HEK293 (cell line): ENCODE results near the gene RNF40.

Source experiments
- EGR2 ChIP-seq: fragments of 450-650 bp; formaldehyde crosslinking; IDR thresholded peaks from 2 replicates; pipeline ENCODE4 v1.5.1; 2016; ENCODE audit warnings: low read depth, missing biosample characterization, missing genetic modification characterization
- GLI2 ChIP-seq: fragments of 450-650 bp; formaldehyde crosslinking; IDR thresholded peaks from 2 replicates; pipeline ENCODE4; 2017; ENCODE audit warnings: missing biosample characterization, missing genetic modification characterization, low read depth, borderline replicate concordance
- HOXC10 ChIP-seq: sonication (generic); formaldehyde crosslinking; IDR thresholded peaks from 2 replicates; pipeline ENCODE4 v1.8.1; 2023; ENCODE audit warnings: mild to moderate bottlenecking, missing genetic modification reagents
- IKZF3 ChIP-seq: fragments of 450-650 bp; IDR thresholded peaks from 2 replicates; pipeline ENCODE4 v1.5.0; 2018; ENCODE audit warnings: missing biosample characterization, mild to moderate bottlenecking, missing genetic modification characterization, moderate library complexity
- KLF1 ChIP-seq: fragments of 450-650 bp; formaldehyde crosslinking; IDR thresholded peaks from 2 replicates; pipeline ENCODE4 v1.5.1; 2016; ENCODE audit warnings: missing biosample characterization, missing genetic modification characterization
- KLF7 ChIP-seq: fragments of 450-650 bp; formaldehyde crosslinking; IDR thresholded peaks from 2 replicates; pipeline ENCODE4 v1.5.1; 2016; ENCODE audit warnings: missing biosample characterization, missing genetic modification characterization, borderline replicate concordance
- MZF1 ChIP-seq: fragments of 450-650 bp; formaldehyde crosslinking; IDR thresholded peaks from 2 replicates; pipeline ENCODE4 v1.5.1; 2017; ENCODE audit warnings: missing biosample characterization, missing genetic modification characterization, borderline replicate concordance
- OSR2 ChIP-seq: fragments of 450-650 bp; formaldehyde crosslinking; IDR thresholded peaks from 2 replicates; pipeline ENCODE4 v1.5.1; 2016; ENCODE audit warnings: missing biosample characterization, missing genetic modification characterization
- TCF7L2 ChIP-seq: IDR thresholded peaks from 2 replicates; pipeline ENCODE4 v1.6.1; 2011; ENCODE audit warnings: low read depth, mild to moderate bottlenecking, inconsistent platforms, low read length, moderate library complexity, borderline replicate concordance
- ZEB2 ChIP-seq: fragments of 450-650 bp; formaldehyde crosslinking; IDR thresholded peaks from 2 replicates; pipeline ENCODE4 v1.5.1; 2016; ENCODE audit warnings: missing biosample characterization, missing genetic modification characterization
- ZFP69B ChIP-seq: fragments of 450-650 bp; formaldehyde crosslinking; IDR thresholded peaks from 2 replicates; pipeline ENCODE4 v1.5.1; 2016; ENCODE audit warnings: missing biosample characterization, missing genetic modification characterization
- ZNF133 ChIP-seq: fragments of 450-650 bp; formaldehyde crosslinking; IDR thresholded peaks from 2 replicates; pipeline ENCODE4 v1.5.1; 2016; ENCODE audit warnings: missing biosample characterization, missing genetic modification characterization
- ZNF202 ChIP-seq: fragments of 450-650 bp; formaldehyde crosslinking; IDR thresholded peaks from 2 replicates; pipeline ENCODE4 v1.5.1; 2016; ENCODE audit warnings: missing biosample characterization, missing genetic modification characterization, borderline replicate concordance
- ZNF214 ChIP-seq: fragments of 450-650 bp; formaldehyde crosslinking; IDR thresholded peaks from 2 replicates; pipeline ENCODE4 v1.5.1; 2017; ENCODE audit warnings: missing biosample characterization, mild to moderate bottlenecking, missing genetic modification characterization, borderline replicate concordance
- ZNF223 ChIP-seq: fragments of 450-650 bp; formaldehyde crosslinking; IDR thresholded peaks from 2 replicates; pipeline ENCODE4 v1.5.1; 2016; ENCODE audit warnings: missing biosample characterization, missing genetic modification characterization
- ZNF239 ChIP-seq: fragments of 450-650 bp; formaldehyde crosslinking; IDR thresholded peaks from 2 replicates; pipeline ENCODE4 v1.5.1; 2016; ENCODE audit warnings: missing biosample characterization, missing genetic modification characterization
- ZNF24 ChIP-seq: fragments of 450-650 bp; formaldehyde crosslinking; IDR thresholded peaks from 2 replicates; pipeline ENCODE4 v1.5.1; 2016; ENCODE audit warnings: missing biosample characterization, missing genetic modification characterization
- ZNF248 ChIP-seq: fragments of 450-650 bp; formaldehyde crosslinking; IDR thresholded peaks from 2 replicates; pipeline ENCODE4 v1.5.1; 2017; ENCODE audit warnings: missing biosample characterization, missing genetic modification characterization
- ZNF416 ChIP-seq: fragments of 450-650 bp; formaldehyde crosslinking; IDR thresholded peaks from 2 replicates; pipeline ENCODE4 v1.5.1; 2016; ENCODE audit warnings: missing biosample characterization, missing genetic modification characterization
- ZNF510 ChIP-seq: fragments of 450-650 bp; formaldehyde crosslinking; IDR thresholded peaks from 2 replicates; pipeline ENCODE4 v1.5.1; 2018; ENCODE audit warnings: mild to moderate bottlenecking, missing genetic modification characterization, missing biosample characterization; ENCODE audit not compliant: insufficient replicate concordance
- ZNF558 ChIP-seq: fragments of 450-650 bp; formaldehyde crosslinking; IDR thresholded peaks from 2 replicates; pipeline ENCODE4 v1.5.1; 2016; ENCODE audit warnings: missing biosample characterization, missing genetic modification characterization
- ZNF585B ChIP-seq: fragments of 450-650 bp; formaldehyde crosslinking; IDR thresholded peaks from 2 replicates; pipeline ENCODE4 v1.5.1; 2016; ENCODE audit warnings: missing biosample characterization, missing genetic modification characterization
- ZNF600 ChIP-seq: fragments of 450-650 bp; formaldehyde crosslinking; IDR thresholded peaks from 2 replicates; pipeline ENCODE4 v1.5.1; 2016; ENCODE audit warnings: missing biosample characterization, missing genetic modification characterization
- ZNF626 ChIP-seq: fragments of 450-650 bp; sonication (Bioruptor Pico); formaldehyde crosslinking; IDR thresholded peaks from 2 replicates; pipeline ENCODE4 v1.5.1; 2018; ENCODE audit warnings: missing biosample characterization, missing genetic modification characterization, inconsistent platforms
- ZNF785 ChIP-seq: fragments of 450-650 bp; formaldehyde crosslinking; IDR thresholded peaks from 2 replicates; pipeline ENCODE4 v1.5.1; 2016; ENCODE audit warnings: missing biosample characterization, missing genetic modification characterization
- ZNF830 ChIP-seq: fragments of 450-650 bp; IDR thresholded peaks from 2 replicates; pipeline ENCODE4 v1.5.0; 2018; ENCODE audit warnings: missing biosample characterization, missing genetic modification characterization, low read depth, mild to moderate bottlenecking, moderate library complexity
- ZNF837 ChIP-seq: fragments of 450-650 bp; formaldehyde crosslinking; IDR thresholded peaks from 2 replicates; pipeline ENCODE4 v1.5.1; 2016; ENCODE audit warnings: missing biosample characterization, missing genetic modification characterization
- TF ChIP-seq, protein P1 (sequence below): fragments of 450-650 bp; formaldehyde crosslinking; IDR thresholded peaks from 2 replicates; pipeline ENCODE4 v1.5.1; 2016; ENCODE audit warnings: missing biosample characterization, missing genetic modification characterization, borderline replicate concordance
- TF ChIP-seq, protein P2 (sequence below): fragments of 450-650 bp; formaldehyde crosslinking; IDR thresholded peaks from 2 replicates; pipeline ENCODE4 v1.5.1; 2016; ENCODE audit warnings: missing biosample characterization, missing genetic modification characterization
- TF ChIP-seq, protein P3 (sequence below): fragments of 450-650 bp; formaldehyde crosslinking; IDR thresholded peaks from 2 replicates; pipeline ENCODE4 v1.5.1; 2016; ENCODE audit warnings: missing biosample characterization, missing genetic modification characterization
- TF ChIP-seq, protein P4 (sequence below): fragments of 450-650 bp; formaldehyde crosslinking; IDR thresholded peaks from 2 replicates; pipeline ENCODE4 v1.5.1; 2016; ENCODE audit warnings: missing biosample characterization, missing genetic modification characterization
- TF ChIP-seq, protein P5 (sequence below): fragments of 450-650 bp; formaldehyde crosslinking; IDR thresholded peaks from 2 replicates; pipeline ENCODE4 v1.5.1; 2016; ENCODE audit warnings: missing biosample characterization, missing genetic modification characterization, borderline replicate concordance

RNF40 gene

GRCh38 chr16:30761427-30761927 lies 645 bp upstream of the RNF40 start (continued):
- TF ChIP-seq, protein P1, sequence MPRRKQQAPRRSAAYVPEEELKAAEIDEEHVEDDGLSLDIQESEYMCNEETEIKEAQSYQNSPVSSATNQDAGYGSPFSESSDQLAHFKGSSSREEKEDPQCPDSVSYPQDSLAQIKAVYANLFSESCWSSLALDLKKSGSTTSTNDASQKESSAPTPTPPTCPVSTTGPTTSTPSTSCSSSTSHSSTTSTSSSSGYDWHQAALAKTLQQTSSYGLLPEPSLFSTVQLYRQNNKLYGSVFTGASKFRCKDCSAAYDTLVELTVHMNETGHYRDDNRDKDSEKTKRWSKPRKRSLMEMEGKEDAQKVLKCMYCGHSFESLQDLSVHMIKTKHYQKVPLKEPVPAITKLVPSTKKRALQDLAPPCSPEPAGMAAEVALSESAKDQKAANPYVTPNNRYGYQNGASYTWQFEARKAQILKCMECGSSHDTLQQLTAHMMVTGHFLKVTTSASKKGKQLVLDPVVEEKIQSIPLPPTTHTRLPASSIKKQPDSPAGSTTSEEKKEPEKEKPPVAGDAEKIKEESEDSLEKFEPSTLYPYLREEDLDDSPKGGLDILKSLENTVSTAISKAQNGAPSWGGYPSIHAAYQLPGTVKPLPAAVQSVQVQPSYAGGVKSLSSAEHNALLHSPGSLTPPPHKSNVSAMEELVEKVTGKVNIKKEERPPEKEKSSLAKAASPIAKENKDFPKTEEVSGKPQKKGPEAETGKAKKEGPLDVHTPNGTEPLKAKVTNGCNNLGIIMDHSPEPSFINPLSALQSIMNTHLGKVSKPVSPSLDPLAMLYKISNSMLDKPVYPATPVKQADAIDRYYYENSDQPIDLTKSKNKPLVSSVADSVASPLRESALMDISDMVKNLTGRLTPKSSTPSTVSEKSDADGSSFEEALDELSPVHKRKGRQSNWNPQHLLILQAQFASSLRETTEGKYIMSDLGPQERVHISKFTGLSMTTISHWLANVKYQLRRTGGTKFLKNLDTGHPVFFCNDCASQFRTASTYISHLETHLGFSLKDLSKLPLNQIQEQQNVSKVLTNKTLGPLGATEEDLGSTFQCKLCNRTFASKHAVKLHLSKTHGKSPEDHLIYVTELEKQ (tag by site-specific recombination), result no peak
- TF ChIP-seq ZNF600, result peak; percentile 98
- no peak for TF ChIP-seq ZNF830 (tag by site-specific recombination)
- TF ChIP-seq ZNF510 (tag by site-specific recombination), result no peak
- peak; percentile 9; the same call in 1 of the 2 replicates for TF ChIP-seq ZNF133 (tag by site-specific recombination)
- no peak for TF ChIP-seq ZNF626 (tag by site-specific recombination)
- TF ChIP-seq ZNF837 (tag by site-specific recombination), result no peak
- TF ChIP-seq ZEB2, result peak; percentile 80
- no peak for TF ChIP-seq ZNF416
- peak; percentile 25; the same call in 1 of the 2 replicates for TF ChIP-seq KLF1 (tag by site-specific recombination)
- peak; percentile 71; the same call in 1 of the 2 replicates for TF ChIP-seq ZNF785 (tag by site-specific recombination)
- TF ChIP-seq EGR2 (tag by site-specific recombination), result no peak
- no peak for TF ChIP-seq OSR2 (tag by site-specific recombination)
- no peak for TF ChIP-seq HOXC10 (CRISPR knock-in tag)
- no peak for TF ChIP-seq ZNF214 (tag by site-specific recombination)
- TF ChIP-seq ZFP69B, result 0 out of 2 replicates have a peak, but pooled peaks have one; percentile 72
- no peak for TF ChIP-seq ZNF558 (tag by site-specific recombination)
- TF ChIP-seq GLI2 (tag by site-specific recombination), result no peak
- TF ChIP-seq, protein P2, sequence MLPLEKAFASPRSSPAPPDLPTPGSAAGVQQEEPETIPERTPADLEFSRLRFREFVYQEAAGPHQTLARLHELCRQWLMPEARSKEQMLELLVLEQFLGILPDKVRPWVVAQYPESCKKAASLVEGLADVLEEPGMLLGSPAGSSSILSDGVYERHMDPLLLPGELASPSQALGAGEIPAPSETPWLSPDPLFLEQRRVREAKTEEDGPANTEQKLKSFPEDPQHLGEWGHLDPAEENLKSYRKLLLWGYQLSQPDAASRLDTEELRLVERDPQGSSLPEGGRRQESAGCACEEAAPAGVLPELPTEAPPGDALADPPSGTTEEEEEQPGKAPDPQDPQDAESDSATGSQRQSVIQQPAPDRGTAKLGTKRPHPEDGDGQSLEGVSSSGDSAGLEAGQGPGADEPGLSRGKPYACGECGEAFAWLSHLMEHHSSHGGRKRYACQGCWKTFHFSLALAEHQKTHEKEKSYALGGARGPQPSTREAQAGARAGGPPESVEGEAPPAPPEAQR (tag by site-specific recombination), result 0 out of 2 replicates have a peak, but pooled peaks have one; percentile 33
- TF ChIP-seq, protein P3, sequence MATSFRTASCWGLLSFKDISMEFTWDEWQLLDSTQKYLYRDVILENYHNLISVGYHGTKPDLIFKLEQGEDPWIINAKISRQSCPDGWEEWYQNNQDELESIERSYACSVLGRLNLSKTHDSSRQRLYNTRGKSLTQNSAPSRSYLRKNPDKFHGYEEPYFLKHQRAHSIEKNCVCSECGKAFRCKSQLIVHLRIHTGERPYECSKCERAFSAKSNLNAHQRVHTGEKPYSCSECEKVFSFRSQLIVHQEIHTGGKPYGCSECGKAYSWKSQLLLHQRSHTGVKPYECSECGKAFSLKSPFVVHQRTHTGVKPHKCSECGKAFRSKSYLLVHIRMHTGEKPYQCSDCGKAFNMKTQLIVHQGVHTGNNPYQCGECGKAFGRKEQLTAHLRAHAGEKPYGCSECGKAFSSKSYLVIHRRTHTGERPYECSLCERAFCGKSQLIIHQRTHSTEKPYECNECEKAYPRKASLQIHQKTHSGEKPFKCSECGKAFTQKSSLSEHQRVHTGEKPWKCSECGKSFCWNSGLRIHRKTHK (tag by site-specific recombination), result no peak
- TF ChIP-seq ZNF239 (tag by site-specific recombination), result 0 out of 2 replicates have a peak, but pooled peaks have one; percentile 32
- TF ChIP-seq KLF7 (tag by site-specific recombination), result no peak; the same call in 1 of the 2 replicates
- TF ChIP-seq, protein P4, sequence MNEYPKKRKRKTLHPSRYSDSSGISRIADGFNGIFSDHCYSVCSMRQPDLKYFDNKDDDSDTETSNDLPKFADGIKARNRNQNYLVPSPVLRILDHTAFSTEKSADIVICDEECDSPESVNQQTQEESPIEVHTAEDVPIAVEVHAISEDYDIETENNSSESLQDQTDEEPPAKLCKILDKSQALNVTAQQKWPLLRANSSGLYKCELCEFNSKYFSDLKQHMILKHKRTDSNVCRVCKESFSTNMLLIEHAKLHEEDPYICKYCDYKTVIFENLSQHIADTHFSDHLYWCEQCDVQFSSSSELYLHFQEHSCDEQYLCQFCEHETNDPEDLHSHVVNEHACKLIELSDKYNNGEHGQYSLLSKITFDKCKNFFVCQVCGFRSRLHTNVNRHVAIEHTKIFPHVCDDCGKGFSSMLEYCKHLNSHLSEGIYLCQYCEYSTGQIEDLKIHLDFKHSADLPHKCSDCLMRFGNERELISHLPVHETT (tag by site-specific recombination), result peak; percentile 50
- peak; percentile 84; the same call in 1 of the 2 replicates for TF ChIP-seq ZNF24 (tag by site-specific recombination)
- TF ChIP-seq TCF7L2, result no peak
- no peak for TF ChIP-seq ZNF248
- TF ChIP-seq, protein P5, sequence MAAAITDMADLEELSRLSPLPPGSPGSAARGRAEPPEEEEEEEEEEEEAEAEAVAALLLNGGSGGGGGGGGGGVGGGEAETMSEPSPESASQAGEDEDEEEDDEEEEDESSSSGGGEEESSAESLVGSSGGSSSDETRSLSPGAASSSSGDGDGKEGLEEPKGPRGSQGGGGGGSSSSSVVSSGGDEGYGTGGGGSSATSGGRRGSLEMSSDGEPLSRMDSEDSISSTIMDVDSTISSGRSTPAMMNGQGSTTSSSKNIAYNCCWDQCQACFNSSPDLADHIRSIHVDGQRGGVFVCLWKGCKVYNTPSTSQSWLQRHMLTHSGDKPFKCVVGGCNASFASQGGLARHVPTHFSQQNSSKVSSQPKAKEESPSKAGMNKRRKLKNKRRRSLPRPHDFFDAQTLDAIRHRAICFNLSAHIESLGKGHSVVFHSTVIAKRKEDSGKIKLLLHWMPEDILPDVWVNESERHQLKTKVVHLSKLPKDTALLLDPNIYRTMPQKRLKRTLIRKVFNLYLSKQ (tag by site-specific recombination), result 0 out of 2 replicates have a peak, but pooled peaks have one; percentile 15
- no peak for TF ChIP-seq ZNF202 (tag by site-specific recombination)
- no peak for TF ChIP-seq MZF1 (tag by site-specific recombination)
- no peak for TF ChIP-seq IKZF3 (tag by site-specific recombination)
- no peak for TF ChIP-seq ZNF223 (tag by site-specific recombination)
- TF ChIP-seq ZNF585B (tag by site-specific recombination), result no peak
